Measurements from ENCODE around the gene NFASC.

The NFASC gene

GRCh38 chr1:204989266-204990058, 118.8 kb downstream of the NFASC start:
- DNase-seq: peak; percentile 79 to 80

GRCh38 chr1:204990059-204990664, 119.5 kb downstream of the NFASC start:
- no peak for DNase-seq

GRCh38 chr1:204990721-204991341, 120.2 kb downstream of the NFASC start:
- no peak for DNase-seq

GRCh38 chr1:204991342-204991844, 120.7 kb downstream of the NFASC start:
- DNase-seq: peak; percentile 19 to 65

- no peak for DNase-seq
Observed at GRCh38 chr1:204992201-204992997, 121.7 kb downstream of the NFASC start.

GRCh38 chr1:204992998-204993314, 122.3 kb downstream of the NFASC start:
- DNase-seq: no peak

- DNase-seq: no peak
Observed at GRCh38 chr1:204994086-204994862, 123.6 kb downstream of the NFASC start.

GRCh38 chr1:204996981-204997380, 126.3 kb downstream of the NFASC start:
- no peak for DNase-seq

- DNase-seq: no peak
Observed at GRCh38 chr1:204997591-204998355, 127.1 kb downstream of the NFASC start.

GRCh38 chr1:205001162-205001561, 130.5 kb downstream of the NFASC start:
- no peak for DNase-seq

- no peak for DNase-seq
Observed at GRCh38 chr1:205002705-205003104, 132.0 kb downstream of the NFASC start.

- peak; percentile 35 to 54 for DNase-seq
Observed at GRCh38 chr1:205003358-205004131, 132.9 kb downstream of the NFASC start.

- DNase-seq: no peak
Observed at GRCh38 chr1:205004351-205004750, 133.7 kb downstream of the NFASC start.

GRCh38 chr1:205008896-205009295, 138.2 kb downstream of the NFASC start:
- DNase-seq: no peak

- DNase-seq: no peak
Observed at GRCh38 chr1:205009670-205010069, 139.0 kb downstream of the NFASC start.

- DNase-seq: peak; percentile 39 to 66
Observed at GRCh38 chr1:205012391-205013140, 141.9 kb downstream of the NFASC start.

GRCh38 chr1:205013683-205014367, 143.2 kb downstream of the NFASC start:
- DNase-seq: peak; percentile 71 to 87

- DNase-seq: peak; percentile 64 to 81
Observed at GRCh38 chr1:205014783-205015182, 144.1 kb downstream of the NFASC start.

GRCh38 chr1:205015241-205015640, 144.6 kb downstream of the NFASC start:
- DNase-seq: no peak

All from NCI-H2081 (cell line).